Measurements from ENCODE around the gene PCNX2. TPM values are rescaled to one million over a fixed set of nuclear protein-coding genes. Genes with fewer than 3 reads are reported as not detected.

Gene PCNX2
- total and polyA plus RNA-seq, 2 of the 8 experiments (the other 6 are each of a cell fraction or from before 2014, with no cell fraction given): 46.1 to 57.6 TPM

GRCh38 chr1:233252441-233252840, 43.1 kb downstream of the PCNX2 start (continued):
- TF ChIP-seq CHD7 (IDR thresholded peaks at IDR 0.05; ENCODE audit: insufficient replicate concordance, low read length) (no peak), CTBP2 (IDR thresholded peaks at IDR 0.05; ENCODE audit: borderline replicate concordance, insufficient read depth, insufficient read length, low read length) (no peak), EGR1 (IDR thresholded peaks at IDR 0.05; ENCODE audit: borderline replicate concordance, low read depth, low read length) (no peak), TCF12 (IDR thresholded peaks at IDR 0.05; ENCODE audit: low read depth, low read length) (no peak), TBP (IDR thresholded peaks at IDR 0.05; ENCODE audit: low read depth, low read length) (no peak), BACH1 (IDR thresholded peaks at IDR 0.05; ENCODE audit: low read length) (no peak), ASH2L (IDR thresholded peaks at IDR 0.05; ENCODE audit: low read length) (no peak), SIRT6 (IDR thresholded peaks at IDR 0.05; ENCODE audit: low read length) (no peak), POLR2A (IDR thresholded peaks at IDR 0.05; ENCODE audit: control extremely low read depth in 1 of 2, low read depth in 2 of 2, low read length in 2 of 2) (no peak), KDM5A (IDR thresholded peaks at IDR 0.05; ENCODE audit: low read length) (no peak)
